HepG2 (cell line): ENCODE data around the gene CMTM8. TPM values are rescaled to one million over a fixed set of nuclear protein-coding genes. Genes with fewer than 3 reads are reported as not detected.

Experiments used
- BHLHE40 ChIP-seq: IDR thresholded peaks from 2 replicates; pipeline ENCODE4 v1.6.1; 2011; ENCODE audit warnings: low read length, improper control_type of control experiment
- DNMT1 ChIP-seq: sonication (generic); formaldehyde crosslinking; IDR thresholded peaks from 2 replicates; pipeline ENCODE4 v1.5.1; 2020; ENCODE audit warnings: mild to moderate bottlenecking, missing genetic modification reagents
- KMT2B ChIP-seq: IDR thresholded peaks from 2 replicates; pipeline ENCODE4 v1.6.1; 2016; ENCODE audit warnings: missing genetic modification reagents, missing compliant biosample characterization
- MXD4 ChIP-seq: IDR thresholded peaks from 2 replicates; pipeline ENCODE4 v1.6.1; 2016; ENCODE audit warnings: mild to moderate bottlenecking, missing biosample characterization, missing genetic modification reagents
- NRL ChIP-seq: sonication (generic); formaldehyde crosslinking; IDR thresholded peaks from 2 replicates; pipeline ENCODE4 v1.5.0; 2020; ENCODE audit warnings: missing genetic modification reagents, mild to moderate bottlenecking, moderate library complexity, borderline replicate concordance
- PHF21A ChIP-seq: sonication (generic); formaldehyde crosslinking; IDR thresholded peaks from 2 replicates; pipeline ENCODE4 v1.5.0; 2020; ENCODE audit warnings: mild to moderate bottlenecking, missing genetic modification reagents
- RAD21 ChIP-seq: fragments of 450-650 bp; formaldehyde crosslinking; IDR thresholded peaks from 2 replicates; pipeline ENCODE4 v1.5.0; 2020; ENCODE audit warnings: mild to moderate bottlenecking
- SAP130 ChIP-seq: IDR thresholded peaks from 2 replicates; pipeline ENCODE4 v1.6.1; 2016; ENCODE audit warnings: low read depth
- SP140L ChIP-seq: sonication (generic); formaldehyde crosslinking; IDR thresholded peaks from 2 replicates; pipeline ENCODE4 v1.4.0; 2020; ENCODE audit warnings: missing genetic modification reagents, borderline replicate concordance
- TGIF2 ChIP-seq: IDR thresholded peaks from 2 replicates; pipeline ENCODE4 v1.6.1; 2016; ENCODE audit warnings: control low read depth, missing compliant biosample characterization
- TOPORS ChIP-seq: sonication (generic); formaldehyde crosslinking; IDR thresholded peaks from 2 replicates; pipeline ENCODE4 v1.8.0; 2023; ENCODE audit warnings: mild to moderate bottlenecking, missing genetic modification reagents
- ZFP36L1 ChIP-seq: sonication (generic); formaldehyde crosslinking; IDR thresholded peaks from 2 replicates; pipeline ENCODE4 v1.8.0; 2022; ENCODE audit warnings: mild to moderate bottlenecking, missing genetic modification reagents, moderate library complexity
- ZFP37 ChIP-seq: sonication (generic); formaldehyde crosslinking; IDR thresholded peaks from 2 replicates; pipeline ENCODE4 v1.4.0; 2020; ENCODE audit warnings: missing genetic modification reagents, borderline replicate concordance
- ZNF329 ChIP-seq: sonication (generic); formaldehyde crosslinking; IDR thresholded peaks from 2 replicates; pipeline ENCODE4 v1.9.0; 2021; ENCODE audit warnings: low read depth, mild to moderate bottlenecking, missing genetic modification reagents
- ZNF547 ChIP-seq: sonication (generic); formaldehyde crosslinking; IDR thresholded peaks from 2 replicates; pipeline ENCODE4 v1.5.1; 2020; ENCODE audit warnings: mild to moderate bottlenecking, missing genetic modification reagents
- ZNF878 ChIP-seq: sonication (generic); formaldehyde crosslinking; IDR thresholded peaks from 2 replicates; pipeline ENCODE4 v1.8.1; 2023; ENCODE audit warnings: mild to moderate bottlenecking, missing genetic modification reagents, moderate library complexity
- polyA plus RNA-seq, 8 experiments: library from polyadenylated mRNA; depleted of rRNA in 3 of 8; stranded (reverse) in 7 of 8; unstranded in 1 of 8; fragments of >200 nt; fragmentation: Illumina TruSeq in 4 of 8; extraction: Trizol in 4 of 8; gene quantifications; 2 replicates each; pipeline versions ENCODE4 v1.2.1 to v1.2.3, GENCODE V29; 2011 to 2016; ENCODE audit warnings: low read depth in 4 of 8, missing spikeins in 1 of 8, mixed read lengths in 1 of 8; ENCODE audit not compliant: insufficient read depth in 1 of 8
- total RNA-seq, 5 experiments: library from RNA; depleted of rRNA; stranded (reverse); fragments of >200 nt; fragmentation: Illumina TruSeq; extraction: Trizol; gene quantifications; 2 replicates each; pipeline ENCODE4 v1.2.3, GENCODE V29; 2016; ENCODE audit warnings: low read depth in 1 of 5
- TF ChIP-seq, protein P1 (sequence below): sonication (generic); formaldehyde crosslinking; IDR thresholded peaks from 2 replicates; pipeline ENCODE4 v1.5.1; 2020; ENCODE audit warnings: mild to moderate bottlenecking, missing genetic modification reagents, borderline replicate concordance
- TF ChIP-seq, protein P2 (sequence below), 2 experiments: sonication (generic) in 1 of 2; formaldehyde crosslinking in 1 of 2; IDR thresholded peaks; 2 replicates each; pipeline versions ENCODE4 v1.5.1 to v1.6.1; 2011 to 2020; ENCODE audit warnings: borderline replicate concordance in 1 of 2, low read depth in 1 of 2, low read length in 1 of 2, mild to moderate bottlenecking in 1 of 2, missing genetic modification reagents in 1 of 2, moderate library complexity in 1 of 2
- TF ChIP-seq, protein P3 (sequence below): sonication (generic); formaldehyde crosslinking; IDR thresholded peaks from 2 replicates; pipeline ENCODE4 v1.5.0; 2020; ENCODE audit warnings: missing genetic modification reagents

Gene CMTM8
- total and polyA plus RNA-seq, 2 of the 13 experiments (the other 11 are each of a cell fraction or from before 2014, with no cell fraction given): 8.9 to 15.8 TPM

GRCh38 chr3:32237670-32238452, 619 bp upstream of the CMTM8 start (continued):
- TF ChIP-seq PHF21A (CRISPR knock-in tag) (peak; percentile 87), ZNF878 (CRISPR knock-in tag) (peak; percentile 93), TGIF2 (0 out of 2 replicates have a peak, but pooled peaks have one; percentile 56), RAD21 (CRISPR knock-in tag) (peak; percentile 59), ZFP37 (CRISPR knock-in tag) (0 out of 2 replicates have a peak, but pooled peaks have one; percentile 23), BHLHE40 (peak; percentile 28; the same call in 1 of the 2 replicates), ZFP36L1 (CRISPR knock-in tag) (peak; percentile 57; the same call in 1 of the 2 replicates), ZNF547 (CRISPR knock-in tag) (peak; percentile 85), NRL (CRISPR knock-in tag) (peak; percentile 54; the same call in 1 of the 2 replicates), MXD4 (0 out of 2 replicates have a peak, but pooled peaks have one; percentile 25), SAP130 (CRISPR knock-in tag) (peak; percentile 70), KMT2B (peak; percentile 83; the same call in 1 of the 2 replicates), SP140L (CRISPR knock-in tag) (no peak), DNMT1 (CRISPR knock-in tag) (no peak), TOPORS (CRISPR knock-in tag) (peak; percentile 33; the same call in 1 of the 2 replicates), ZNF329 (CRISPR knock-in tag) (peak; percentile 40; the same call in 1 of the 2 replicates)
- TF ChIP-seq, protein P1, sequence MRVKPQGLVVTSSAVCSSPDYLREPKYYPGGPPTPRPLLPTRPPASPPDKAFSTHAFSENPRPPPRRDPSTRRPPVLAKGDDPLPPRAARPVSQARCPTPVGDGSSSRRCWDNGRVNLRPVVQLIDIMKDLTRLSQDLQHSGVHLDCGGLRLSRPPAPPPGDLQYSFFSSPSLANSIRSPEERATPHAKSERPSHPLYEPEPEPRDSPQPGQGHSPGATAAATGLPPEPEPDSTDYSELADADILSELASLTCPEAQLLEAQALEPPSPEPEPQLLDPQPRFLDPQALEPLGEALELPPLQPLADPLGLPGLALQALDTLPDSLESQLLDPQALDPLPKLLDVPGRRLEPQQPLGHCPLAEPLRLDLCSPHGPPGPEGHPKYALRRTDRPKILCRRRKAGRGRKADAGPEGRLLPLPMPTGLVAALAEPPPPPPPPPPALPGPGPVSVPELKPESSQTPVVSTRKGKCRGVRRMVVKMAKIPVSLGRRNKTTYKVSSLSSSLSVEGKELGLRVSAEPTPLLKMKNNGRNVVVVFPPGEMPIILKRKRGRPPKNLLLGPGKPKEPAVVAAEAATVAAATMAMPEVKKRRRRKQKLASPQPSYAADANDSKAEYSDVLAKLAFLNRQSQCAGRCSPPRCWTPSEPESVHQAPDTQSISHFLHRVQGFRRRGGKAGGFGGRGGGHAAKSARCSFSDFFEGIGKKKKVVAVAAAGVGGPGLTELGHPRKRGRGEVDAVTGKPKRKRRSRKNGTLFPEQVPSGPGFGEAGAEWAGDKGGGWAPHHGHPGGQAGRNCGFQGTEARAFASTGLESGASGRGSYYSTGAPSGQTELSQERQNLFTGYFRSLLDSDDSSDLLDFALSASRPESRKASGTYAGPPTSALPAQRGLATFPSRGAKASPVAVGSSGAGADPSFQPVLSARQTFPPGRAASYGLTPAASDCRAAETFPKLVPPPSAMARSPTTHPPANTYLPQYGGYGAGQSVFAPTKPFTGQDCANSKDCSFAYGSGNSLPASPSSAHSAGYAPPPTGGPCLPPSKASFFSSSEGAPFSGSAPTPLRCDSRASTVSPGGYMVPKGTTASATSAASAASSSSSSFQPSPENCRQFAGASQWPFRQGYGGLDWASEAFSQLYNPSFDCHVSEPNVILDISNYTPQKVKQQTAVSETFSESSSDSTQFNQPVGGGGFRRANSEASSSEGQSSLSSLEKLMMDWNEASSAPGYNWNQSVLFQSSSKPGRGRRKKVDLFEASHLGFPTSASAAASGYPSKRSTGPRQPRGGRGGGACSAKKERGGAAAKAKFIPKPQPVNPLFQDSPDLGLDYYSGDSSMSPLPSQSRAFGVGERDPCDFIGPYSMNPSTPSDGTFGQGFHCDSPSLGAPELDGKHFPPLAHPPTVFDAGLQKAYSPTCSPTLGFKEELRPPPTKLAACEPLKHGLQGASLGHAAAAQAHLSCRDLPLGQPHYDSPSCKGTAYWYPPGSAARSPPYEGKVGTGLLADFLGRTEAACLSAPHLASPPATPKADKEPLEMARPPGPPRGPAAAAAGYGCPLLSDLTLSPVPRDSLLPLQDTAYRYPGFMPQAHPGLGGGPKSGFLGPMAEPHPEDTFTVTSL (CRISPR knock-in tag): peak; percentile 74; the same call in 1 of the 2 replicates
- TF ChIP-seq, protein P2, sequence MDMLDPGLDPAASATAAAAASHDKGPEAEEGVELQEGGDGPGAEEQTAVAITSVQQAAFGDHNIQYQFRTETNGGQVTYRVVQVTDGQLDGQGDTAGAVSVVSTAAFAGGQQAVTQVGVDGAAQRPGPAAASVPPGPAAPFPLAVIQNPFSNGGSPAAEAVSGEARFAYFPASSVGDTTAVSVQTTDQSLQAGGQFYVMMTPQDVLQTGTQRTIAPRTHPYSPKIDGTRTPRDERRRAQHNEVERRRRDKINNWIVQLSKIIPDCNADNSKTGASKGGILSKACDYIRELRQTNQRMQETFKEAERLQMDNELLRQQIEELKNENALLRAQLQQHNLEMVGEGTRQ (IDR thresholded peaks at IDR 0.05; ENCODE audit: low read depth, low read length): no peak
- TF ChIP-seq, protein P2 (CRISPR knock-in tag; IDR thresholded peaks at IDR 0.05; ENCODE audit: borderline replicate concordance): no peak
- TF ChIP-seq, protein P3, sequence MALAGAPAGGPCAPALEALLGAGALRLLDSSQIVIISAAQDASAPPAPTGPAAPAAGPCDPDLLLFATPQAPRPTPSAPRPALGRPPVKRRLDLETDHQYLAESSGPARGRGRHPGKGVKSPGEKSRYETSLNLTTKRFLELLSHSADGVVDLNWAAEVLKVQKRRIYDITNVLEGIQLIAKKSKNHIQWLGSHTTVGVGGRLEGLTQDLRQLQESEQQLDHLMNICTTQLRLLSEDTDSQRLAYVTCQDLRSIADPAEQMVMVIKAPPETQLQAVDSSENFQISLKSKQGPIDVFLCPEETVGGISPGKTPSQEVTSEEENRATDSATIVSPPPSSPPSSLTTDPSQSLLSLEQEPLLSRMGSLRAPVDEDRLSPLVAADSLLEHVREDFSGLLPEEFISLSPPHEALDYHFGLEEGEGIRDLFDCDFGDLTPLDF (CRISPR knock-in tag): peak; percentile 57
